Activated CD4-positive, alpha-beta T cell treated with anti-CD3 and anti-CD28 coated beads, Interleukin-2, amount 10 ng/mL, durations not matched to agents 7 days and 5 days (primary cell): ENCODE data around the gene TAF10. TPM values are rescaled to one million over a fixed set of nuclear protein-coding genes. Genes with fewer than 3 reads are reported as not detected.

Experiments used
- CTCF ChIA-PET: fragments of 350-600 bp; sonication (Branson Sonifier 250); formaldehyde crosslinking; loops from one replicate; lab custom pipeline; 2021; ENCODE audit warnings: antibody characterized with exemption; lab: Charles Lee
- POLR2A ChIA-PET: fragments of 350-600 bp; sonication (Branson Sonifier 250); formaldehyde crosslinking; loops from one replicate; lab custom pipeline; 2021; ENCODE audit warnings: antibody characterized with exemption; lab: Charles Lee
- DNase-seq: peaks from one replicate; pipeline ENCODE4 v3.0.0-alpha.2; 2020
- H3K27ac Mint-ChIP-seq: one replicate; pipeline ENCODE4 v1.8.0; 2021; ENCODE audit warnings: mild to moderate bottlenecking, moderate library complexity, mixed read lengths
- H3K27me3 Mint-ChIP-seq: one replicate; pipeline ENCODE4 v1.8.0; 2021; ENCODE audit warnings: mixed read lengths
- H3K36me3 Mint-ChIP-seq: one replicate; pipeline ENCODE4 v1.8.0; 2021; ENCODE audit warnings: low read depth, mixed read lengths
- H3K4me1 Mint-ChIP-seq: one replicate; pipeline ENCODE4 v1.8.0; 2021; ENCODE audit warnings: mixed read lengths
- H3K4me3 Mint-ChIP-seq: one replicate; pipeline ENCODE4 v1.8.0; 2021; ENCODE audit warnings: mild to moderate bottlenecking, moderate library complexity, mixed read lengths
- H3K9me3 Mint-ChIP-seq: one replicate; pipeline ENCODE4 v1.8.0; 2021; ENCODE audit warnings: mixed read lengths
- total RNA-seq, 2 experiments: library from RNA; stranded (reverse); gene quantifications; one replicate each; pipeline ENCODE4 v1.2.3, GENCODE V29; 2021

The TAF10 gene
- total RNA-seq, 2 experiments from 2014 or later: 138 to 156 TPM

DNA sequence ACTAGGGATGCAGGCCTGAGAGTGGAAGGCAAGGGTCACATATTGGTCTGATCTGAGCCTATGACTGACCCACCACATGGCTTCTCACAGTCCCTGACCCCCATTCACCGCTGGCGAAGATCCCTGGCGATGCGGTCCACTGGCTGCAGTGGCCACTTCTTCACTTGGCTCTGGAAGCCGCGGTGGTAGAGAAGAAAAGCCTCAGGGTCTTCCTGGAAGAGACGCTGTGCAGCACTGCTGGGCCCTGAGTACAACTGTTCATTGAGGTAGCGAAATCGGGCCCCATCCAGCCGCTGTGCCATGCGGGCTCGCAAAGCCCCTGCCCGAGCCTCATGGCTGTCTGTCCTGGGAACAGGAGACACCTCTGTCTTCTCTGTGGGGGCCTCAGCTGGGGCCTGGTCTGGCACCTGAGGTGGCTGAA is 11.0 kb downstream of the TAF10 start:
- H3K4me3 Mint-ChIP-seq: no peak overlapping the region
- peaks cover 10% of the 10 kb centered on the region for H3K4me1 Mint-ChIP-seq
- peaks cover 34% of the 10 kb centered on the region for H3K36me3 Mint-ChIP-seq
- POLR2A ChIA-PET: no interaction called here
- CTCF ChIA-PET: no interaction called here
- H3K27me3 Mint-ChIP-seq: no peaks in the 10 kb centered on the region
- no peak overlapping the region for H3K27ac Mint-ChIP-seq
- H3K9me3 Mint-ChIP-seq: no peaks in the 10 kb centered on the region
- DNase-seq: peak; percentile 4

DNA sequence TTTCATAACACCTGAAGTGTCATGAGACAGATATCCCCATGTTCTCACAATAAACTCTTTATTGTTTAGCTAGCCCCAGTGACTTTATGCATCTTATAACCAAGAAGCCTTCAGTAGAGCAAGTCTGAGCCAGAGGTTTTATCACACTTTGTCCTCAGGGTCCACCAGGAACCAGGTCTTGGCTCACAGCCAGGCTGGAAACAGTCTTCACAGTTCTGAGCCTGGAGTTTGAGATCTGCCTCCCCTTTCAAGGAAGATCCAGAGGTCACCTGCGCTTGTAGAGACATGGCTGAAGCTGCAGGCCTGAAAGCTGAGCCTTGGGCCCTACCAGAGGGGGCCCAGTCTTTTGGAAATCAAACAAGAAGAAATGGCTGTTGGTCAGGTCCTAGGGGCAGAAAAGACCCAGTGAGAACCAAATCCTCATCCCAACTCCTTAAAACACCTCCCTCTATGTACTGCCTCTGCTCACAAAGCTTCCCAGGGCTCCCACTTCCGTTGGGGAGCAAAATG is 12.1 kb downstream of the TAF10 start:
- H3K27ac Mint-ChIP-seq: no peak overlapping the region
- no peaks in the 10 kb centered on the region for H3K9me3 Mint-ChIP-seq
- POLR2A ChIA-PET: interaction anchor here (0.7 kb wide), 1 partner anchor 119 kb away, joined by 4 read pairs; the partner anchor contains the start of genes ARFIP2 and TIMM10B
- H3K36me3 Mint-ChIP-seq: peaks cover 37% of the 10 kb centered on the region
- DNase-seq: peak; percentile 1
- H3K27me3 Mint-ChIP-seq: no peaks in the 10 kb centered on the region
- H3K4me1 Mint-ChIP-seq: peaks cover 10% of the 10 kb centered on the region
- CTCF ChIA-PET: interaction anchor here (0.7 to 2.1 kb wide), 4 partner anchors 16 to 83 kb away, joined by 3 to 4 read pairs (median 4); partner anchors contain the start of genes MRPL17 and TPP1
- H3K4me3 Mint-ChIP-seq: no peak overlapping the region

DNA sequence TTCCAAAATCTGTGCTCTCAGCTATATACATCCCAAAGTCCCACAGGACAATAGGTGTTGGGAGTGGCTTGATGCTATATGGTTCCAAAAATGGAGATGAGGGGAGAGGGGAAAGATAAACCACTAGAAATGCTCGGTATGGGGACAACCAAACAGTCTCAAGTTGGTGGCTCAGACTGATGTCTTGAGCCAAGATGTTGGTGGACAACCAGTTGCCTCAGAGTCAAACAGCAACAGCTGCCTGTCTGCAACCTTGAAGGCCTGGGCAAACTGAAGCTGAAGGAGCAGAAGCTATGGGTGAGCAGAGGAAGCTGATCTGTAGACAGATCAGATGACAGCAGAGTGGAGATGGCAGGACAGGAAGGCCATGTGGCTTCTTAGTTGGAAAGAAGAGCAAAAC is 12.6 kb downstream of the TAF10 start:
- no peaks in the 10 kb centered on the region for H3K9me3 Mint-ChIP-seq
- no peak overlapping the region for H3K27ac Mint-ChIP-seq
- peaks cover 12% of the 10 kb centered on the region for H3K4me1 Mint-ChIP-seq
- POLR2A ChIA-PET: no interaction called here
- peaks cover 40% of the 10 kb centered on the region for H3K36me3 Mint-ChIP-seq
- CTCF ChIA-PET: interaction anchor here (0.7 to 2.1 kb wide), 4 partner anchors 16 to 84 kb away, joined by 3 to 4 read pairs (median 4); partner anchors contain the start of genes MRPL17 and TPP1
- peak; percentile 2 for DNase-seq
- no peak overlapping the region for H3K4me3 Mint-ChIP-seq
- H3K27me3 Mint-ChIP-seq: no peaks in the 10 kb centered on the region

DNA sequence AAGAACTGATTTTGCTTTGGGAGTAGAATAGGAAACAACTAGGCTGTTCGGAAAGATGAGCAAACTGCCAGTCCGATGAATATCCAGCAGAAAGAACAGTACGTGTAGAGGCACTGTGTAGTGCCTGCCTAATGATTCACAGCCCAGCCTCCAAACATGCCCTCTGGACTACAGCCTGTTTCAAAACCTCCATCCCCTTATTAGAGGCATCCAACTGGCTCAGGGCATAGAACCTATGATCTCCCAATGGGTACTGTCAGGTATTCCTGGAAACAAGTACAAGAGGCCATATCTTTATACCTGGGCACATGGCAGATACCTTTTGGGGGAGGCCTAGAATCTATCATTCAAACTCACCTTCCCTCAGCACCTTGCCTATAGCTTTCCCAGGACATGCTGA is 13.5 kb downstream of the TAF10 start:
- Mint-ChIP-seq H3K4me1 (peaks cover 21% of the 10 kb centered on the region), H3K36me3 (peaks cover 46% of the 10 kb centered on the region), H3K27ac (no peak overlapping the region), H3K9me3 (no peaks in the 10 kb centered on the region), H3K27me3 (no peaks in the 10 kb centered on the region), H3K4me3 (no peak overlapping the region)
- CTCF ChIA-PET: interaction anchor here (0.7 to 2.1 kb wide), 2 partner anchors 17 to 38 kb away, joined by 3 to 4 read pairs; no protein-coding TSS in a partner anchor
- POLR2A ChIA-PET: no interaction called here
- DNase-seq: peak; percentile 2

DNA sequence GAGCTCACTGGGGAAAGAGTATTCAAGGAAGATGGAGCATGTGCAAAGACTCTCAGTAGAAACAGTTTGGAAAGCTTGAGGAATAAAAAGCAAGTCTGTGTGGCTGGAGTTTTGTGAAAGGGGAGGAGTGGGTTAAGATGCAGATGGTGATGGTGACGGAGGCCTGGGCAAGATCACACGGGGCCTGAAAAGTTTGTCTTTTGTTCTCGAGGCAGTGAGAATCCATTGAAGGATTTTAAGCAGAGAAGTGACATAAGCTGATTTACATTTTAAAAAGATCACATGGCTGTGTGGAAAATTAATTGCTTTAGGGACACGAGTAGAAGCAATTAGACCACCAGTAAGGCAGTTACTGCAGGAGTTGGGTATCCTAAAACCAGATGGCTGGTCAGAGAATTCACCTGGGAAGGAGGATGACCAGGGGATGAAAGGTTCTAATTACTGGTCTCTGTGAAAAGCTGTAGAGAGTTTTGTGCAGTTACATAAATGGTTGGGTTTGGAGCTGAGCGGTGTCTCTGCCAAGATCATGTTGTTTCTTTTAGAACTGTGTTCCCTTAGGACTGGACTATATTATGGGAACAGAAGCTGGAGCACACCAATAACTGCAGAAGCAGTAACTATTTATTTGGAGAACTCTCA is 15.7 kb downstream of the TAF10 start:
- peaks cover 24% of the 10 kb centered on the region for H3K4me1 Mint-ChIP-seq
- H3K27ac Mint-ChIP-seq: no peak overlapping the region

DNA sequence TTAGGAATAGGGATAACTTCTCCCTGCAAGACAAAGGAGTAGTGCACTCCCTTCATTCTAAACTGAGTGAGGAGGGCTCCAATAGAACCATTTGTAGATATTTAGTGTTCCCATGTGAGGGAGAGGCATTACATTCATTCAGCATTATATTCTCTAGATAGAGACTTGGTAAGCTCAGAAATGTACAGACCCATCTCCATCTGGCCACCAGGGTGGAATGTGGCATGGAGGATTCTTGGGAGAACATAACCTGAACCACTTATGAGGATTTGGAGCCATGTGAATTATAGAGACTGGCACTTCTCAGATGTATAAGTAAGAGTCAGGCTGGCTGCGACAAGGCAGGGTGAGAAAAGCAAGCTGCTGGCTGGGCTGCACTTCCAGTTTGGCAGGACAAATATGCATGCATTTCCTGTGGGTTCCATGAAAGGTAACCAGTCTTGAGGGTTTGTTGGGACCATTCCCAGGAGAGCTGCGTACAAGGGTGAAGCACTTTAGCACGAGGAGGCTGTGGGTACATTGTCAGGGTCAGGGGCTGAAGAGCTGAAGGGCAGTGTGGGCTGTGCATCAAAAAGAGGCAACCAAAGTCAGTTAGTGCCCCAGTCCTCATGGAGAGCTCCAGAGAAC is 17.8 kb downstream of the TAF10 start:
- Mint-ChIP-seq H3K4me1 (peaks cover 20% of the 10 kb centered on the region), H3K4me3 (no peak overlapping the region), H3K36me3 (peaks cover 40% of the 10 kb centered on the region), H3K9me3 (no peaks in the 10 kb centered on the region), H3K27ac (peak overlapping the region; percentile 43), H3K27me3 (no peaks in the 10 kb centered on the region)
- ChIA-PET CTCF (interaction anchor here (0.6 to 2.6 kb wide), 8 partner anchors 10 to 112 kb away, joined by 3 to 9 read pairs (median 4); partner anchors contain the start of genes ILK, MRPL17 and TAF10), POLR2A (no interaction called here)
- no peak for DNase-seq

More for the DNA sequence above, 15.7 kb downstream of the TAF10 start:
- ChIA-PET CTCF (interaction anchor here (0.6 to 1.6 kb wide), 5 partner anchors 9 to 87 kb away, joined by 3 to 6 read pairs (median 4); partner anchors contain the start of genes MRPL17 and TAF10), POLR2A (no interaction called here)
- H3K4me3 Mint-ChIP-seq: no peak overlapping the region
- no peaks in the 10 kb centered on the region for H3K27me3 Mint-ChIP-seq
- H3K36me3 Mint-ChIP-seq: peaks cover 48% of the 10 kb centered on the region
- H3K9me3 Mint-ChIP-seq: no peaks in the 10 kb centered on the region
- no peak for DNase-seq

DNA sequence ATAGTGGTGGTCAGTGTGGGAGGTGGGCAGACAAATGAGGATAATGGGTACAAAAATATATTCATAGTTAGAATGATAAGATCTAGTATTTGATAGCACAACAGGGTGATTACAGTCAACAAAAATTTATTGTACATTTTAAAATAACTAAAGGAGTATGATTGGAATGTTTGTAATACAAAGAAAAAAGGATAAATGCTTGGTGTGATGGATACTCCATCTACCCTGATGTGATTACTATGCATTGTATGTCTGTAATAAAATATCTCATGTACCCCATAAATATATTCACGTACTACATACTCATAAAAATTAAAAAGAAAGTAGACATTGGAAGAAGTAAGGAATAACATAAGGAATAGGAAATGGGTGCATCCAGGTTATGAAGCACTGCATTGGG is 24.0 kb downstream of the TAF10 start:
- no peaks in the 10 kb centered on the region for H3K27me3 Mint-ChIP-seq
- POLR2A ChIA-PET: no interaction called here
- peaks cover 32% of the 10 kb centered on the region for H3K36me3 Mint-ChIP-seq
- H3K27ac Mint-ChIP-seq: no peak overlapping the region
- H3K4me3 Mint-ChIP-seq: no peak overlapping the region
- CTCF ChIA-PET: interaction anchor here (1.3 kb wide), 1 partner anchor 8 kb away, joined by 4 read pairs; no protein-coding TSS in a partner anchor
- no peaks in the 10 kb centered on the region for H3K4me1 Mint-ChIP-seq
- peaks cover 21% of the 10 kb centered on the region for H3K9me3 Mint-ChIP-seq
- no peak for DNase-seq

DNA sequence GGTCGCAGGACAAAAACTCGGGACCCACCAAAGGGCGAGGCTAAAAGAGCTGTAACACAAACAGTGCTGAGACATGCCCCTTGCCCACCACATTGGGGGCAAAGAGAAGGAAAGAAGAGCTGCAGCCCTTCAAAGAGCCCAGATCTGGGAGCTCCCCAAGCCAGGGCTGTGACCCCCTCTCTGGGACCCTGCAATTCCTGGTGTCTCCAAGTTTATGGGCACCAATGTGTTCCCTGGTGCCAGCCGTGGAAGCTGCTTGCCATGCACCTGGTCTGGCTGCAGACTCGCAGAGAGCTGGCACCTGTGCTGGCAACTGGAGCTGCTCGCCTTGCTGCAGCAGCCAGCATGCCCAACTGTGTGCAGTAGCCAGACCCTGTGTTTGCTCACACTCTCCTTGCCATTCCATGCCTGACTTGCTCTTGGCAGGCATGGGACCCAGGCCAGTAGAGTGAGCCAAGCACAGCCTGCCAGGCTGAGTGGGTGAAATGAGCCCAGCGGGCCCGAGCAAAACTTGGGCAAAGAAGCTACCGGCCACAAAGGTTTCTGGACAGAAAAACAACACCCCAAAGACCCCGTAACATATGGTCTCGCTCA is 24.6 kb downstream of the TAF10 start:
- H3K4me1 Mint-ChIP-seq: no peaks in the 10 kb centered on the region
- peaks cover 35% of the 10 kb centered on the region for H3K36me3 Mint-ChIP-seq
- ChIA-PET CTCF (interaction anchor here (0.7 to 1.3 kb wide), 4 partner anchors 9 to 877 kb away, joined by 3 to 5 read pairs (median 4); partner anchors contain the start of gene MRPL17), POLR2A (no interaction called here)
- peaks cover 26% of the 10 kb centered on the region for H3K9me3 Mint-ChIP-seq
- no peak overlapping the region for H3K27ac Mint-ChIP-seq
- no peaks in the 10 kb centered on the region for H3K27me3 Mint-ChIP-seq
- no peak overlapping the region for H3K4me3 Mint-ChIP-seq
- DNase-seq: peak; percentile 0

DNA sequence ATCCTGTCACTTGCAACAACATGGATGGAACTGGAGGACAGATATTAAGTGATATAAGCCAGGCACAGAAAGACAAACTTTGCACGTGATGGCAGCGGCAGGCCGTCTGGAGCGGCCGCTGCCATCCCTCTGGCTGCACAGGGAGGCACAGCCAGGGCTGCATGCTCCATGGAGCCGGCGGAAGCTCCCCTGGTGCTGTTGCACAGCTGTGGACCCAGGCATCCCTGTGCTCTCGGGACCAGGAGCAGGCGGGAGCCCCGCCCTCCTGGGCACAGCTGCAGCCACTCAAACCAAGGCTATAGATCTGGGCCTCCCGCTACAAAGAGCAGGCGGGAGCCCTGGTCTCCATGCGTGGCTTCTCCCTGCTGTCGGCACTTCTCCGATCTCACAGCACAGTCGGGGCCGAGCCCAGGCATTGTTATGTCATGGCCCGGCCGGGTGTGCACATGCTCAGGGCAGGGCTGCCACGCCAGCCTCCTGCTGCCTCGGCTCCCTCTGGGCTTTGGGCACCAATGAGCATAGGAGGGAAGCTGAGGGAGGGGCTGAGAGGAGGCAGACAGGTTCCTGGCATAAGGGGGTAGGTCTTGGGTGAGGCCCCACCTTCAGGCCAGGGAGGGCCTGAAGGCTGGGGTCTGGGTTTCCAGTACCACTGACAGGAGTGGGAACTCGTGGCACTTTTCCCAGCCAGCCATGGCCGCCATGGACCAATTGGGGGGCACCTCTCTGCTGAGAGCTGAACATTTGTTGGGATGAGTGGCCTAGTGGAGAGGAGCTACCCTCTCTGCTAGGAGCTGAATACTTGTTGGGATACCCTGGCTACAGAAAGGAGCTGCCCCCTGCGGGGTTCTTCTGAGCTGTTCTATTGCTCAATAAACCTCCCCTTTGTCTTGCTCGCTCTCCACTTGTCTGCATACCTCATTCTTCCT is 25.3 kb downstream of the TAF10 start:
- ChIA-PET POLR2A (no interaction called here), CTCF (interaction anchor here (0.6 to 1.3 kb wide), 5 partner anchors 10 to 878 kb away, joined by 3 to 5 read pairs (median 3); partner anchors contain the start of gene MRPL17)
- Mint-ChIP-seq H3K27ac (no peak overlapping the region), H3K9me3 (peaks cover 30% of the 10 kb centered on the region), H3K36me3 (peaks cover 35% of the 10 kb centered on the region), H3K27me3 (no peaks in the 10 kb centered on the region), H3K4me1 (no peaks in the 10 kb centered on the region), H3K4me3 (no peak overlapping the region)
- DNase-seq: peak; percentile 4

DNA sequence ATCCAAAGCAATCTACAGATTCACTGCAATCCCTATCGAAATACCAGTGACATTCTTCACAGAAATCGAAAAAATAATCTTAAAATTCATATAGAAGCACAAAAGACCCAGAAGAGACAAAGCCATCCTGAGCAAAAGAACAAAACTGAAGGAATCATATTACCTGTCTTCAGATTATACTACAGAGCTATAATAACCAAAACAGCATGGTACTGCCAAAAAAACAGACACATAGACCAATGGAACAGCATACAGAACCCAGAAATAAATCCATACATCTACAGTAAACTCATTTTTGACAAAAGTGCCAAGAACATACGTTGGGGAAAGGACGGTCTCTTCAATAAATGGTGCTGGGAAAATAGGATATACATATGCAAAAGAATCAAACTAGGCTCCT is 27.5 kb downstream of the TAF10 start:
- no peak overlapping the region for H3K4me3 Mint-ChIP-seq
- no peaks in the 10 kb centered on the region for H3K27me3 Mint-ChIP-seq
- no peak for DNase-seq
- POLR2A ChIA-PET: no interaction called here
- H3K36me3 Mint-ChIP-seq: peaks cover 35% of the 10 kb centered on the region
- H3K9me3 Mint-ChIP-seq: peaks cover 30% of the 10 kb centered on the region
- CTCF ChIA-PET: interaction anchor here (1.6 kb wide), 1 partner anchor 10 kb away, joined by 4 read pairs; no protein-coding TSS in a partner anchor
- no peak overlapping the region for H3K27ac Mint-ChIP-seq
- H3K4me1 Mint-ChIP-seq: no peaks in the 10 kb centered on the region

DNA sequence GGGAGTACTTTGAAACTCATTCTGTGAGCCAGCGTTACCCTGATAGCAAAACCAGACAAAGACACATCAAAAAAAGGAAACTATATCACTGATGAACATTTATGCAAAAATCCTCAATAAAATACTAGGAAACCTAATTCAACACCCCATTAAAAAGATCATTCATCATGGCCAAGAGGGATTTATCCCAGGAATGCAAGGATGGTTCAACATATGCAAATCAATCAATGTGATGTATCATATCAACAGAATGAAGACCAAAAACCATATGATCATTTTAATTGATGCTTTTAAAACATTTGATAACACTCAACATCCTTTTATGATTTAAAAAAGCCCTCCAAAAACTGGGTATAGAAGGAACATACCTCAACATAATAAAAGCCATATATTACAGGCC is 28.4 kb downstream of the TAF10 start:
- Mint-ChIP-seq H3K36me3 (peaks cover 35% of the 10 kb centered on the region), H3K9me3 (peaks cover 30% of the 10 kb centered on the region), H3K4me1 (no peaks in the 10 kb centered on the region), H3K4me3 (no peak overlapping the region), H3K27me3 (no peaks in the 10 kb centered on the region), H3K27ac (no peak overlapping the region)
- POLR2A ChIA-PET: no interaction called here
- CTCF ChIA-PET: interaction anchor here (1.6 kb wide), 1 partner anchor 11 kb away, joined by 4 read pairs; no protein-coding TSS in a partner anchor
- DNase-seq: no peak
